Muscle of back (tissue), 11 donors: Measurements from ENCODE around the gene CYYR1. TPM values are rescaled to one million over a fixed set of nuclear protein-coding genes. Genes with fewer than 3 reads are reported as not detected.

Experiments used
- DNase-seq, 3 donors: peaks; one replicate each; pipeline versions ENCODE4 v3.0.0 to v3.0.0-alpha.2; 2013
- polyA plus RNA-seq, 10 donors: library from polyadenylated mRNA; unstranded; fragments of 120-200 nt; gene quantifications; one replicate each; pipeline ENCODE4 v1.2.1, GENCODE V29; 2013; ENCODE audit not compliant: insufficient read length in 10 of 10

The CYYR1 gene
- polyA plus RNA-seq, 10 donors, result 11.7 to 20.7 (median 17.4) TPM

- DNase-seq, result no peak
Measured at GRCh38 chr21:26441149-26441548, 131.9 kb downstream of the CYYR1 start.

- no peak for DNase-seq
Measured at GRCh38 chr21:26438976-26439375, 134.1 kb downstream of the CYYR1 start.

GRCh38 chr21:26437326-26438009 is 135.6 kb downstream of the CYYR1 start:
- DNase-seq, result no peak

GRCh38 chr21:26433386-26433785 is 139.7 kb downstream of the CYYR1 start:
- DNase-seq, result no peak

- no peak for DNase-seq
Measured at GRCh38 chr21:26432410-26432809, 140.7 kb downstream of the CYYR1 start.

GRCh38 chr21:26425576-26425975 is 147.5 kb downstream of the CYYR1 start:
- no peak for DNase-seq

GRCh38 chr21:26423511-26423910 is 149.6 kb downstream of the CYYR1 start:
- no peak for DNase-seq

GRCh38 chr21:26422706-26423105 is 150.4 kb downstream of the CYYR1 start:
- DNase-seq, result no peak

GRCh38 chr21:26422138-26422537 is 150.9 kb downstream of the CYYR1 start:
- DNase-seq, result no peak

- no peak for DNase-seq
Measured at GRCh38 chr21:26421724-26422123, 151.4 kb downstream of the CYYR1 start.
